ENCODE measurements around the gene LGSN.
"Not testable (repeated sequence)": the region's sequence is repeated elsewhere in the genome, so short reads cannot be mapped to it uniquely, and the experiment has no call there.

LGSN gene

GRCh38 chr6:63303476-63303875, 16.3 kb downstream of the LGSN start:
- DNase-seq: no peak

- no peak for DNase-seq
These were observed 20.1 kb downstream of the LGSN start for GRCh38 chr6:63299667-63300066.

DNA sequence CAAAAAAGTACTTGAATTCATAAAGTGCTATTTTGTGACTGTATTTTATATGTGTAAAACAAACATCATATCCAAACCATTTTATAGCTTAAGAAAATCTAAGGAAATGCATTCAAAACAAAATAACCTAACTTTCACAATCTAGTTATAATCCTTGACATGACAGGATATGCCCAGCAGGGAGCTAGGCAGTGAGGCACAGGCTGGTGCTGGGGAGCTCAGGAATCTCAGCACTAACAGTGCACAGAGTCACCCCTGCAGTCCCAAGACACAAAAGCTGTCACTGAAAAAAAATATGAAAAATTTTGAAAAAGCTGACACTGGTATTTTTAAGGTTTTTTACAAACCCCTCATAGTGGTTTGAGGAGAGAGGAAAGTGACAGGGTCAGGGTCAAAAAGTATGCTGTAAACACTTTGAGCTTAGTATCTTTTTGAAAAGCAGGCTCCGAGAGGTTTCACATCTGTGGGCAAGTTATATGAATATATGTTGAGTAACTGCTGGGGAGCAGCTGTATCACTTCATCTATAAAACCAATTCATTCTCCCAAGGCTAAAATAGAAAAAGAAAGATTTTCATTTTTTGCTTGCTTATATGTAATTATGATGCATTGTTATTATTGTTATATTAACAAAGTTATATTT, 24.1 kb downstream of the LGSN start:
- no peak for DNase-seq

- DNase-seq: no peak
These were observed 29.2 kb downstream of the LGSN start for GRCh38 chr6:63290492-63291058.

GRCh38 chr6:63289269-63289872, 30.4 kb downstream of the LGSN start:
- DNase-seq: no peak

DNA sequence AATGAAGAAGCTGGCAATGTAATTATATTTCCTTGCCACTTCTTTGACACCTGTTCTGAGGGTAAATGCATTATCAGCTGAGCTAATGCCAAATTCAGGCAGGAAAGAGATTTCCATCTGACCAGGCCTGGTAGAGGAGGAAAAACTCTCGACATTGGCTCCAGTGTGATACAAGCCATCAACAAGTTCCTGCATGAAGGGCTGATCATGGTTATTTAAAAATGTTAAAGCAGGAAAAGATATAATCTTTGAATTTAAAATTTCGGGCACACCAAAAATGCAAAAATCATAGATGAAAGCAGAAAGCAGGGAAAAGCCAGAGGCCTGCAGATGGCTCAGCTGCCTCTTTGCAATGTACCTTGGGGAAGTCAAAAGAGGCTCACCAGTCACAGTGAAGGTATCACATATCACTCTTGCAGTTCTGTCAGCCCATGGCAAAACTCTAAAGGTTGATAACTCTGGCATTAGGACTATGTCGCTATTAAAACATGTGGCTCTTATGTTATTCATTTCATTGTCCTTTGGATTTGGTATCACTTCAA, 39.1 kb downstream of the LGSN start:
- DNase-seq: no peak

GRCh38 chr6:63278916-63279315, 40.9 kb downstream of the LGSN start:
- no peak for DNase-seq

- DNase-seq: no peak
These were observed 43.8 kb downstream of the LGSN start for GRCh38 chr6:63275953-63276352.

- not testable (repeated sequence) for DNase-seq
These were observed 44.9 kb downstream of the LGSN start for GRCh38 chr6:63274795-63275430.

DNA sequence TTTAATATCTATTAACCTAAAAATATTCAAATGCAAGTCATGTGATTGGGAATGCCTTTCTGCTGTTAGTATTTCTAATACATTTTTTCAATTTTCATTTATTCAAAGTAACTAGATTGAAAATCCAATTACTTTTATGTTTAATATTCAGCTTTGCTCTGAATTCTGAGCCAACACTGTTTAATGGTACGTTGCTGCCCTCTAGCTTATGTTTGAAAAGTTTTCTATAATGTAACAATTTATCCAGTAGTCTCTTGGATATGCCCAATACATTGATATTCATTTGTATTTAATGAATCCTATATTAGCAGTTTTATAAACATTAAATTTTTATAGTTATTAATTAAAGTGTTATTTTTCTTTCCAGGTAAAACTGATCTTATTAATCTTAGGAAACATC, 47.4 kb downstream of the LGSN start:
- DNase-seq: no peak

DNA sequence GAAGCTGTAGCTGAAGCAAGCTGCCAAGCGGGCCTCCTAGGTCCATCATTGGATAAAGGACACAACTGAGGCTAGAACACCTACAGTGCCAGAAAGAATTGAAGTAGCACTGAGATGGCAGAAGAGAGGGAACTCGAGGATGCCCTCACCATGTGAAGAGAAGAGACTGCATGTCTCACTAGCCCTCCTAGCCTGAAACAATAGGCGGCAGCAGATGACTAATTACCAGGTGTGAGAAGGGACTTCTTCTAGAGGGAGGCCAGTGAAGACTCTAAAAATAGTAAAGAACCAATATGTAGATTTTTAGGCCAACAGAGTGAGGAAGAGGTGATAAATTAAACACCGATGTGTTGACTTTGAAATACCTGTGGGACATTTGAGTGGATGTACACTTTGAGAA, 50.3 kb downstream of the LGSN start:
- no peak for DNase-seq

GRCh38 chr6:63268574-63268973, 51.2 kb downstream of the LGSN start:
- no peak for DNase-seq

GRCh38 chr6:63267828-63268227, 52.0 kb downstream of the LGSN start:
- no peak for DNase-seq

DNA sequence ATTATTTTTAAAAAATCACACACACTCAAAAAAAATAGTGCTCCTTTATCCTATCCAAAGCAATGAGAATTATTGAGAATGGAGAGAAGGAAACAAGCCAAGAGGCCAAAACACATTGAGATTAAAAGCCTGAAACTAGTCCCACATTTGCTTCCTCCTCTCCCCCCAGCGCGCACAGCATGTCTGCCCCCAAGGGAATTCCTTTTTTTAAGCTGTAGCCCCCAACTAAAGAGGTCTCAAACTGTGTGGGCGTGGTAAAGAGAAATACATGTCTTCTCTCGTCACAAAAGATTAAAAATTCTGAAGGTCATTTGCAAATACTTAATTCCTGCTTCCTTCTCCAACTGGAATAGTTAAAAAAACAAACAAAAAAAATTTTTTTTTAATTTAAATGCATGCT, 52.7 kb downstream of the LGSN start:
- DNase-seq: no peak

GRCh38 chr6:63263444-63263843, 56.3 kb downstream of the LGSN start:
- no peak for DNase-seq

DNA sequence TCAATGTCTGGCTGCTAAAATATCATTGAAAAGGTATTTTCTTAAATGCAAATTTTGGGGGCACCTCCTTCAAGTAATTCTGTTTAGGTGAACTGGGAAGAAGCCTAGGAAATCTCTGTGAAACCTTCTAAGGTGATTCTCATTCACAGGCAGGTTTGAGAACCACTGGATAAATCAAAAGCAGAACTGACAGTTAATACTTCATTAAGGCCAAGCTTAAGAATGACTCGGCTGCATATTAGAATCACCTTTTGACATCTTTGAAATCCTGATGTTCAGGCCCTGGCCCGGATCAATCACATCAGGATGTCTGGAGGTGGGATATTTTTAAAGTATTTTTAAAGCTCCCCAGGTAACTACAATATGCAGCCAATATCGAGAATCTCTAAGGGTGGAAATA, 58.0 kb downstream of the LGSN start:
- no peak for DNase-seq

DNA sequence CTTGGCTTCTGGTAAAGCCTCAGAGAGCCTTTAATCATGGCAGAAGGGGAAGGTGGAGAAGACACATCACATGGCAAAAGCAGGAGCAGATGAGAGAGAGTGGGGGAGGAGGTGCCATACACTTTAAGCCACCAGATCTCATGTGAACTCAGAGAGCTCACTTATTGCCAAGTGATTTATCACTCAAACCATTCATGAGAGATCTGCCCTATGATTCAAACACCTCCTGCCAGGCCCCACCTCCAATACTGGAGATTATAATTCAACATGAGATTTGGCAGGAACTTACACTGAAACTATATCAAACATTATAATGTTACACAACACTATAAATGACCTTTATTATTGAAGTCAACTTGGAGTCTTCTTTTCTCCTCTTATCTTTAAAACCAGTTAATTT, 60.6 kb downstream of the LGSN start:
- no peak for DNase-seq

GRCh38 chr6:63249875-63250482, 69.8 kb downstream of the LGSN start:
- DNase-seq: no peak

- DNase-seq: no peak
These were observed 73.2 kb downstream of the LGSN start for GRCh38 chr6:63246581-63246980.

DNA sequence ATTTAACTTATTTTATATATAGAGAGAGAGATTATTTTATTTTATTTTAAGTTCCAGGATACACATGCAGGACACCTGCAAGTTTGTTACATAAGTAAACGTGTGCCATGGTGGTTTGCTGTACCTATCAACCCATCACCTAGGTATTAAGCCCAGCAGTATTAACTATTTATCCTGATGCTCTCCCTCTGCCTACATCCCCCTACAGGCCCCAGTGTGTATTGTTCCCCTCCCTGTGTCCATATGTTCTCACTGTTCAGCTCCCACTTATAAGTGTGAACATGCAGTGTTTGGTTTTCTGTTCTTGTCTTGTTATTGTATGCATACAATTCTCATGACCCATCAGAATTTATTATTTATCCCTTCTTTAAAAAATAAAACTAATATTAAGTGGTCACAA, 73.9 kb downstream of the LGSN start:
- no peak for DNase-seq

GRCh38 chr6:63245420-63245819, 74.4 kb downstream of the LGSN start:
- no peak for DNase-seq

DNA sequence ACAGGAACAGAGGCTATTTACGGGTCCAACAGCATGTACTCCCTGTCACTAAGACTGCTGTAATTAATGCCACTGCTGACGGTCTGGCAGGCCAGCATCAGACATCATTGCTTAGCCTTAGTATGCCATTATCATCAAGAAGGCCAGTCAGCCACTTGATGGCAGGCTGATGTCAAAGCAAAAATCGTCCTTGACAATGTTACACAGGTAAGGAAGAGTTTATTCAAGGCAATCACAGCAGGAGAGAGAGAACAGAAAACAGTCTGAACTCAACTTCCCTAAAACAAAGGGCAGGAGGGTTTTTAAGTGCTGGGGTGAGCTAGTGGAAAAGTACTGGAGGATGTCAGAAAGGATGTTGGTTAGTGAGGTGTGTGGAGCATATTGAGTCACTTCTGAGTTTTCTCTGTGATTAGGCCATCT, 83.4 kb downstream of the LGSN start:
- DNase-seq: no peak

DNA sequence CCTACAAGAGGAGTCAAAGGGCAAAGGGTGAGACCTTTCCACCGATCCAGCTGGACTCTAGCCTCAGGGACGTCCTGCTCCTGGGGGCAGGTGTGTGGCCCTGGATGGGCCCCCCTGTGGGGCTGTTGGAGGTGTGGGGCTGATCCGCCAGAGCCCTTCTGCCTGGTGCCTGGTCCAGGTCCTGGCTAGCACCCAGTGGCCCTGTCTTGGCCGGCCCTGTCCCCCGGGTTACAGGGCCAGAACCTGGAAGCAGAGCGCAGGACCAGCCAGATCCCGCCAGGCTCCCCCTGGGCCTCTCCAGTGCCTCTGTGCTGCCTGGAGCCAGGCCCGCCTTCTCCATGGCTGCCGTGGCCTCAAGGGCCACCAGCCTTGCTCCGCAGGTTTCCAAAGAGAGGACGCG, 89.3 kb downstream of the LGSN start:
- not testable (repeated sequence) for DNase-seq

GRCh38 chr6:63230027-63230426, 89.8 kb downstream of the LGSN start:
- DNase-seq: not testable (repeated sequence)
